Activated CD4-positive, alpha-beta T cell treated with anti-CD3 and anti-CD28 coated beads, Interleukin-10, Interleukin-2, amounts not matched to agents 100 ng/mL and 50 ng/mL, durations not matched to agents 16 hours and 8 hours (primary cell): ENCODE data around the gene MROH2B.

ENCODE experiments used
- DNase-seq: peaks from one replicate; pipeline ENCODE4 v3.0.0-alpha.2; 2020

MROH2B gene

DNA sequence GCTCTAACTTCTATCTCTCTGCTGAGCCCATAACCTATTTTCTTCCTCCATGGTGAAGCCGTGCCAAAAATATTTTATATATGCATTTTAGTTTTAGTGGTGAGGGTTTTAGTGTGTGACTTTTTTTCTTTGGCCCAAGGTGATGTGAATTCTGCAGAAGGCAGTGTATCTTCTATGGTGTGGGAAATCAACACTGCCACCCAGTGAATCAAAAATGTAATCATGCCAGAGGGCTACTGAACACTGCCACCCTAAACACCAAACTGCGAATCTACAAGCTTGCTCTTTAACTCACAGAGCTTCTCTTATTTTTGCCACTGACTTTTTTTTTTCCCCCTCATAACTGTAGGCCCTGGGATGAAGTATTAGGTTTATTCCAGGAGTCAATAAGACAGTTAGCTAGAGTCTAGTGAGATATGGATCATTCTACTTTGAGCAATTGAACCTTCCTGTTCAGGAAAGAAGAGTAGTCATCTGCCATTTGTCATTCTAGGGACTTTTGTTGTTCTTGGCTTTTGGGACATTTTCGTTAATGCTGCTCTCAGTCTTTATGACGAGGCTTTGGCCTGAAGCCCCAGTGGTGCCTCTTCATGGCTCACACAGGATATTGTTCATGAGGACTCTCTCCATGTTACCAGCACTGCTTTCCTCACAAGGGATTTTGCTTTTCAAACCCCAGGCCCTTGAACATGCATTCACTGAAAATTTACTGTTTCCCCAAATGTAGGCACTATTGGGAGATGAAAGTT is 108.8 kb downstream of the MROH2B start:
- no peak for DNase-seq

DNA sequence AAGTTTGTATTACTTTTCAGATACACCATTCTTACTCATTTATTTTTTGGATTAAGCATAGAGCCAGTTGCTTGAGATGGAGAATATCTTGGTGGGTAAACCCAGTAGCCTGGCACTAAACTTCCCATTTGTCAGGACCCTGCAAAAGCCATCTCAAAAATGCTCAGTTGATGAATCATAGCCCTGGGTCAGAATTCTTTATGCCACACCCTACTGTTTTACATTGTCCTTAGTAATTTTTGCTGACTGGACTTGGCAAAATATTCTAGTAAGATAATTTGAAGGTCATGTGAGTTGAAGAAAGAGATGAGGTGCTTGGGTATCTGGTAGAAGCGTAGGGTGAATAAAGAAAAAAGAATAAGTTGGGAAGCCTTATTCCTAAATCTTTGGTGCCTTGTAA is 111.1 kb downstream of the MROH2B start:
- no peak for DNase-seq

DNA sequence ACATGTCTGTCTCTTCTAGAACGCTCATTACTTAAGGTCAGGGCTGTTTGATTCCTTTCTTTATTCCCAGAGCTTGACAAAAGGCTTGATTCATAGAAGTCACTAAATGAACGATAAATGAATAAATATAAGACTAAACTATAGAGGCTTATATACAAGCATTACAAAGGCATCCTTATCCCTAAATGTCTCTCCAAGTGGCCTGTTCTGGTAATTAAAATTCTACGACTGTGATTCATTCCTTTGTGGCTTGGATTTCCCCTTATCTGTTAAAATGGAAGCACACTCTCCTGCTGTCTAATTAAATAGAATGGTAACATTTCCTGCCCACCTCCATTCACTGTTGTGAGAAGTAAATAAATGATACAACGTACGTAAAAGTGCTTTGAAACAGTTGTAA is 112.3 kb downstream of the MROH2B start:
- no peak for DNase-seq

DNA sequence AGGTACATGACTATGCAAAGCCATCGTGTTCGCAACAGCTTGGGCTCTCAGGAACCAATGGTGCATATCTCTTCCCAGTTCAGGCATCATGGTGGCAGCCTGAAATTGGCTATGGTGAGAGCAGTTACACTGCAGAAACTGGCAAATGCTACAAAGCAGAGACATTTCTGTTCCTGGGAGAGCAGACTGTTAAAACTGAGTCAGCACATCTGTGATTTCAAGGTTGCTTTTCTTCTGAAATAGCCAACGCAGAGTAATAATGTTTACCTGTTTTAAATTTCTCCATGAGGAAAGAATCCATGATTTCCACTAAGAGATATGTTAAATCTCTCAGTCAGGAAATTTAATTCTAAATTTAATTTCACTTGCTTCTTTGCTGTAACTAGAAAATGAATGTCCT is 114.1 kb downstream of the MROH2B start:
- DNase-seq: no peak

DNA sequence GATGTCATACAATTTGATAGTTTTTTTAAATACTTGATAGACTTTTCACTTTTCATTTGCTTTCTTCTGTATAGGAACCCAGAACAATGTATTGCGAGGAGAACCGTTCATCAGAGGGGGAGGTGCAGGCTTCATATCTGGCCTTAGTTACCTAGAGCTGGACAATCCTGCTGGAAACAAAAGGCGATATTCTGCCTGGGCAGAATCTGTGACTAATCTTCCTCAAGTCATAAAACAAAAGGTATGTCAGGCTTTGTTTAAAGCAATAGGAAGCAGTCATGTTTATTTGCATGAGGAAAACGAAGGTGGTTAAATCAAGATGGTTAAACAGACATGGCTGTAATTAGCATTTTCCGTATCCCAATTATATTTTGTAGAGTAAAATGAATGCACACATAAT is 115.8 kb downstream of the MROH2B start:
- DNase-seq: no peak
